ENCODE measurements around the gene TULP4.

- no peak for TF ChIP-seq KLF7 (tag by site-specific recombination; IDR thresholded peaks at IDR 0.05; ENCODE audit: borderline replicate concordance)
- TF ChIP-seq YY1 (tag by site-specific recombination; IDR thresholded peaks at IDR 0.05): no peak
- no peak for TF ChIP-seq SCRT1 (tag by site-specific recombination; IDR thresholded peaks at IDR 0.05; ENCODE audit: borderline replicate concordance)
- TF ChIP-seq, protein P1, sequence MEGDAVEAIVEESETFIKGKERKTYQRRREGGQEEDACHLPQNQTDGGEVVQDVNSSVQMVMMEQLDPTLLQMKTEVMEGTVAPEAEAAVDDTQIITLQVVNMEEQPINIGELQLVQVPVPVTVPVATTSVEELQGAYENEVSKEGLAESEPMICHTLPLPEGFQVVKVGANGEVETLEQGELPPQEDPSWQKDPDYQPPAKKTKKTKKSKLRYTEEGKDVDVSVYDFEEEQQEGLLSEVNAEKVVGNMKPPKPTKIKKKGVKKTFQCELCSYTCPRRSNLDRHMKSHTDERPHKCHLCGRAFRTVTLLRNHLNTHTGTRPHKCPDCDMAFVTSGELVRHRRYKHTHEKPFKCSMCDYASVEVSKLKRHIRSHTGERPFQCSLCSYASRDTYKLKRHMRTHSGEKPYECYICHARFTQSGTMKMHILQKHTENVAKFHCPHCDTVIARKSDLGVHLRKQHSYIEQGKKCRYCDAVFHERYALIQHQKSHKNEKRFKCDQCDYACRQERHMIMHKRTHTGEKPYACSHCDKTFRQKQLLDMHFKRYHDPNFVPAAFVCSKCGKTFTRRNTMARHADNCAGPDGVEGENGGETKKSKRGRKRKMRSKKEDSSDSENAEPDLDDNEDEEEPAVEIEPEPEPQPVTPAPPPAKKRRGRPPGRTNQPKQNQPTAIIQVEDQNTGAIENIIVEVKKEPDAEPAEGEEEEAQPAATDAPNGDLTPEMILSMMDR (tag by site-specific recombination; IDR thresholded peaks at IDR 0.05): no peak
- TF ChIP-seq BCL11A (tag by site-specific recombination; IDR thresholded peaks at IDR 0.05; ENCODE audit: low read depth): no peak
- TF ChIP-seq MZF1 (tag by site-specific recombination; IDR thresholded peaks at IDR 0.05; ENCODE audit: borderline replicate concordance): no peak
- TF ChIP-seq ZNF660 (tag by site-specific recombination; IDR thresholded peaks at IDR 0.05): no peak
- no peak for TF ChIP-seq TSHZ1 (tag by site-specific recombination; IDR thresholded peaks at IDR 0.05; ENCODE audit: borderline replicate concordance)
- no peak for TF ChIP-seq ZNF138 (tag by site-specific recombination; IDR thresholded peaks at IDR 0.05; ENCODE audit: borderline replicate concordance)
- TF ChIP-seq ZNF596 (tag by site-specific recombination; IDR thresholded peaks at IDR 0.05): no peak
- no peak for TF ChIP-seq SCRT2 (tag by site-specific recombination; IDR thresholded peaks at IDR 0.05)
- TF ChIP-seq ZNF362 (tag by site-specific recombination; IDR thresholded peaks at IDR 0.05): no peak
- no peak for TF ChIP-seq ZNF175 (tag by site-specific recombination; IDR thresholded peaks at IDR 0.05)
Observed at GRCh38 chr6:158357570-158358216, 45.4 kb downstream of the TULP4 start.

Measured in HEK293 (cell line).